Measurements from ENCODE around the gene ORAI1.
"Not testable (repeated sequence)": the region's sequence is repeated elsewhere in the genome, so short reads cannot be mapped to it uniquely, and the experiment has no call there.

The ORAI1 gene

GRCh38 chr12:121608301-121608700, 18.0 kb upstream of the ORAI1 start:
- no peak for DNase-seq

- DNase-seq = no peak
These were observed 15.8 kb upstream of the ORAI1 start for GRCh38 chr12:121610239-121611149.

DNA sequence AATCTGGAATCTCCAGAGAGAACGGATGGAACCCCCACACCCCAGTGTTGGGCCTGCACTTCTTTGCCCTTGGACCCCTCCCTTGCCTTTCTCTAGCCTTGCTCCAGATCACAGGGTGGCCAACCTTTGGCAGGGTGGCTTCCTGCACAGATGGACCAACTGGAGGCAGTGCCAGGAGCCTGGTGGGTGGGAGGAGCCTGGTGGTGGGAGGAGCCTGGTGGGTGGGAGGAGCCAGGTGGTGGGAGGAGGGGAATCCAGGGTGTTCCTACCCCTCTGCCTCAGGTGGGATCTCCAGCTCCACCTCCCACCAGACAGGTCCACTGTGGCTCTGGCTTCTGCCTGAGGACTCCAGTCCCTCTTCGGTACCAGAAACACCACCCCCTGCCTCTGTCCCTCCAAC, 15.0 kb upstream of the ORAI1 start:
- DNase-seq = peak in 1 of 2 donors; percentile 32

- no peak for DNase-seq
These were observed 12.9 kb upstream of the ORAI1 start for GRCh38 chr12:121613462-121613861.

DNA sequence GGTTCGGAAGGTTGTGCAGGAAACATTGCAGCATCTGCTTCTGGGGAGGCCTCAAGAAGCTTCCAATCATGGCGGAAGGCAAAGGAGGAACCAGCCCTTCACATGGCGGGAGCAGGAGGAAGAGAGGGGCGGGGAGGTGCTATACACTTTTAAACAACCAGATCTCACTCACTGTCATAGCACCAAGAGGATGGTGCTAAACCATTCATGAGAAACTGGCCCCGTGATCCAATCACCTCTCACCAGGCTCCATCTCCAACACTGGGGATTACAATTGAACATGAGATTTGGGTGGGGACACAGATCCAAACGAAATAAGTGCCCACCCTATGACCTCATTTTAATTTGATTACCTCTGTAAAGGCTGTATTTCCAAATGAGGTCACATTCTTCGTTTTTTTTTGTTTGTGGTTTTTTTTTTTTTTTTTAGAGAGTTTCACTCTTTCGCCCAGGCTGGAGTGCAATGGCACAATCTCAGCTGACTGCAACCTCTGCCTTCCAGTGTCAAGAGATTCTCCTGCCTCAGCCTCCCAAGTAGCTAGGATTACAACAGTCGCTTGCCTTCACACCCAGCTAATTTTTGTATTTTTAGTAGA, 11.4 kb upstream of the ORAI1 start:
- no peak for DNase-seq

DNA sequence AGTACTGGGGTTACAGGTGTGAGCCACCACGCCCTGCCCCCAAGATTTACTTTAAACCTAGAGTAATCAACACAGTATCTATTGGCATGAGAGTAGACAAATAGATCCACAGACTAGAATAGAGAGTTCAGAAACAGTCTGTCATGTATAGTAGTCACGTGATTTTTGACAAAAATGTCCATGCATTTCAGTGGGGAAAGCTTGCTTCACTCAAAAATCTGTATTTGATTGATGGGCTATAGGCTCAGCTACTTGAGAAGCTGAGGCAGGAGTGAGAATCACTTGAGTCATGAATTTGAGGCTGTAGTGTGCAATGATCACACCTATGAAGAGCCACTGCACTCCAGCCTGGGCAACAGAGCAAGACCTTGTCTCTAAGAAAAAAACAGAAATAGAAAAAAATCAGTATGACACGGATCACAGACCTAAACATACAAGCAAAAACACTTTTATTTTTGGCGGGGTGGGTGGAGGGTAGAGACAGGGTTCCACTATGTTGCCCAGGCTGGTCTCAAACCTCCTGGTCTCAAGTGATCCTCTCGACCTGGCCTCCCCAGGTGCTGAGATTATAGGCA, 7.6 kb upstream of the ORAI1 start:
- no peak for DNase-seq

DNA sequence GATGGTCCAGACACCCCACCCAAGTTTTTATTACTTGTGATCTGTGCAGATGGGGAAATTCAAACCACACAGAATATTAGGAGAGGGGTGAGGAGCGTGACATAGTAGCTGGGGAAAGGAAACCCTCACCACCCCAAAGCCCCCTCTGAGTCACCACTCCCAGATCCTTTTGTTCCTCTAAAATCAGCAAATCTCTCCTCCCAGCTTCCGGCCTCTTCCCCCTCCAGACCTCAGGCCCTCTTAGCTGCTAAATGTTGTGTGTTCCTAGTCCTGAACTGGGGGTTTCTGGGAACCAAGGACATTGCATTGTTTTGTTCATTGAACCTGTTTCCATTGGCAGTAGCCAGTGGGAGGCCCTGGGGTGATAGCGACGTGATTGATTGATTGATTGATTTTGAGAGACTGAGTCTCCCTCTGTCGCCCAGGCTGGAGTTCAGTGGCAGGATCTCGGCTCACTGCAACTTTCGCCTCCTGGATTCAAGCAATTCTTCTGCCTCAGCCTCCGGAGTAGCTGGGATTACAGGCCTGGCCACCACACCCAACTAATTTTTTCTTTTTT, 5.9 kb upstream of the ORAI1 start:
- DNase-seq = no peak

- peak; percentile 93 to 95 for DNase-seq
These were observed 717 bp downstream of the ORAI1 start for GRCh38 chr12:121626853-121627640.

- DNase-seq = peak; percentile 14 to 18
These were observed 1.7 kb downstream of the ORAI1 start for GRCh38 chr12:121628037-121628436.

- DNase-seq = no peak
These were observed 2.2 kb downstream of the ORAI1 start for GRCh38 chr12:121628536-121628935.

GRCh38 chr12:121630791-121631355, 4.5 kb downstream of the ORAI1 start:
- no peak for DNase-seq

DNA sequence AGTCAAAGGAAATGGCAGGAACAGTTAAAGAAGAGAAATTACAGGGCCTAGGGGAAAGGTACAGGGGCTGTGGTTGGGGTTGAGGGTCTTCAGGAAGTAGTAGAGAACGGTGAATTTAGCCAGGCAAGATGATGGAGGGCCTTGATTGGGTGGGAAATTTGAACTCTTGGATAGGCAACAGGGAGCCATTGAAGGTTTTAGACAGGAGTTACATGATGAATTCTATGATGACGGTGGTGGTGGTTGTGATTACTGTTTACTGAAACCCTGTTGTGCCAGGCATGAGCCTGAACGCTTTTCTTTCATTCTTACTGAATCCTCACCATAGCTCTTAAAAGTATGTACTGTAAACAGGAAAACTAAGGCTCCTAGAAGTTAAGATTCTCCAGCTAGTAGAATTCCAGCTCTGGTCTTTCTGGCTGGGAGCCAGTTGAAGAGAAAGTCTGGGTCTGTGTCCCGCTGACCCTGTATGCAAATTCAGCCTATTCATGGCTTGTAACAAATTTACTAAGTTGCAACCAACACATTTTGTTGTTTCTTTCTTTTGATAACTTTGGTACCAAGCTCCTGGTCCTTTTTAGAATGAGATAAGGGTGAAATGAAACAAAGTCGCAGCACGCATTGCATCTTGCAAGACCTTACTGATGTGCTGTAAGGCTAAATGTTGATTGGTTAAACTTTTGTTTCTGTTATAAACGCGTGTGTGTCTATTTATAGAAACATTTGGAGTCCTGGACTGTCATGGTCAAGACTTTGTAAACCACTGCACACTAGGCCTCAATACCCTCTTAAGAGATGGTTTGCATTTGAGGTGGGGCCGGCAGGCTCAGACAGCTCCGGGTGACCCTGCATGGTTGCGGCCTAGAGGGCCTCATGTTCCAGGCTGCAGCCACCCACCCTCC, 6.0 kb downstream of the ORAI1 start:
- DNase-seq = no peak

GRCh38 chr12:121633833-121634196, 7.5 kb downstream of the ORAI1 start:
- not testable (repeated sequence) for DNase-seq

DNA sequence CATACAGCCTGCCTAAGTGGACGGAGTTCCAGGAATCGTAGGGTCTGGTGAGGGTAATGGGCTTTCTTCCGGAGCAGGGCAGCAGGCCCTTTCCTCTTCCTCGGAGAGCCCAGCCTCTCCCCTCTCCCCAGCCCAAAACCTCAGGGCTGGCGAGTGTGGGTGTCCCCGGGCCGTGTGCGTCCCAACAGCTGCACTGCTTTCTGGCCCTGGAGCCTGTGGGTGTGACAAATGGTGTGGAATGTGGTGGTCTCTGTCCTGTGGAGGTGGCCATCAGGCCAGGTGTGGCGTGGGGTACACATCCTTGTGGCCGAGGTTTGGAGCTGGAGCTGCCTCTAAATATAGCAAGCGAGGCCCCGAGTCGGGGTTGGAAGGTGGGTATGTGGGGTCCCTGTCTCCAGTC, 8.5 kb downstream of the ORAI1 start:
- no peak for DNase-seq

DNA sequence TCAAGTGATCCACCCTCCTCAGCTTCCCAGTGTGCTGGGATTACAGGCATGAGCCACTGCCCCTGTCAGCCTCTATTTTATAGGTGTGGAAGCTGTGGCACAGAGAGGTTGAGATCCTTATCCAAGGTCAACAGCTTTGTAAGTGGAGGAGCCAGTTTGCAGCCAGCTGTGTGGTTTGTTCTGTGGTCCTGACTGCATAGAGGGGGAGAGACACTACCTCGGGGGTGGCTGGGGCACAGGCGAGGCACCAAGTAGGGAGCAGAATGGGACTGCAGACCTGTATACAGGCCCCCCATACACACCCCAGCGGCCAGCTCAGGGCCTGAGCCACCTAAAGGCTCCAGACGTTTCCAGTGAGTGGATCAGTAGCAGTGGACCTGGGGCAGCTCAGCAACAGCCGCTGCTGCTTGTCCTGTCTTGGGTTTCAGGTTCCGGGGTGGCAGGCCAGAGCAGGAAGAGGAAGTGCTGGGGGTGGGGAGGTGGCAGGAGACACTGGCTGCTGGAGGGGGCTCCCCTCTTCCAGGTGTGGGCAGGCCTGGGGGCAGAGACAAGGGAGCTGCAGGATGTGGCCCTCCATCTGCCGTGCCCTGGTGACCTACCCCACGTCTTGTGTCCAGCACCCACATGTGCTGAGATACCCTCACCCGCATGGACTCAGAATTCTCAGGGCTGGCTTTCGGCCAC, 11.0 kb downstream of the ORAI1 start:
- peak; percentile 32 to 45 for DNase-seq

- DNase-seq = no peak
These were observed 12.2 kb downstream of the ORAI1 start for GRCh38 chr12:121638298-121639202.

DNA sequence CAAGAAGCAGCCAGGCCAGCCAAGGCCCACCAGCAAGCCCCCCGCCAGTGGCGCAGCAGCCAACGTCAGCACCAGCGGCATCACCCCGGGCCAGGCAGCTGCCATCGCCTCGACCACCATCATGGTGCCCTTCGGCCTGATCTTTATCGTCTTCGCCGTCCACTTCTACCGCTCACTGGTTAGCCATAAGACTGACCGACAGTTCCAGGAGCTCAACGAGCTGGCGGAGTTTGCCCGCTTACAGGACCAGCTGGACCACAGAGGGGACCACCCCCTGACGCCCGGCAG, 15.0 kb downstream of the ORAI1 start:
- DNase-seq = no peak

DNA sequence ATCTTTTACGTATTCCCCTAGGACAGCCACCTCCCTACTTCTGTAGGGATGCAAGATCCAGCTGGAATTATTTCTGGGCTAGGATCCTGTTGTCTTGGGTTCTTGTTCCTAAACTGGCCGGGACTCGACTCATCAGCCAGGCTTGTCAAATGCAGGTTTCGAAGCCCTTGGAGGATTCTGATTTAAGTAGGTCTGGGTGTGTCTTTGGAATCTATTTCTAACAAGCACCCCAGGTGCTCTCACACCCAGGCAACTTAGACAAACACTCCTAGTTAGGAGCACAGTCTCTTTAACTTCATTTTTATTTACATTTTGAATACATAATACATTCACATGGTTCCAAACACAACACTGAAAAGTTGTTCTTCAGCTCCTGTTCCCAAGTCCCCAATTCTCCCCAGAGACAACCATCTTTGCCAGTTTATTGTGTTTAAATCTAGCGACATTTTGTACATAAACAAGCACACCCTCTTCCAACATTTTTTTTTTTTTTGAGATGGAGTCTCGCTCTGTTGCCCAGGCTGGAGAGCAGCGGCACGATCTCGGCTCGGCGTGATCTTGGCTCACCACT, 22.2 kb downstream of the ORAI1 start:
- no peak for DNase-seq

- DNase-seq = no peak
These were observed 23.0 kb downstream of the ORAI1 start for GRCh38 chr12:121649322-121649721.
